Activated naive CD4-positive, alpha-beta T cell treated with anti-CD3 and anti-CD28 coated beads, Interleukin-2, amount 50 U/mL, for 16 hours (primary cell): ENCODE measurements around the gene ACYP2.

Source experiments
- DNase-seq: peaks from one replicate; pipeline ENCODE4 v3.0.0-alpha.2; 2020

The ACYP2 gene

DNA sequence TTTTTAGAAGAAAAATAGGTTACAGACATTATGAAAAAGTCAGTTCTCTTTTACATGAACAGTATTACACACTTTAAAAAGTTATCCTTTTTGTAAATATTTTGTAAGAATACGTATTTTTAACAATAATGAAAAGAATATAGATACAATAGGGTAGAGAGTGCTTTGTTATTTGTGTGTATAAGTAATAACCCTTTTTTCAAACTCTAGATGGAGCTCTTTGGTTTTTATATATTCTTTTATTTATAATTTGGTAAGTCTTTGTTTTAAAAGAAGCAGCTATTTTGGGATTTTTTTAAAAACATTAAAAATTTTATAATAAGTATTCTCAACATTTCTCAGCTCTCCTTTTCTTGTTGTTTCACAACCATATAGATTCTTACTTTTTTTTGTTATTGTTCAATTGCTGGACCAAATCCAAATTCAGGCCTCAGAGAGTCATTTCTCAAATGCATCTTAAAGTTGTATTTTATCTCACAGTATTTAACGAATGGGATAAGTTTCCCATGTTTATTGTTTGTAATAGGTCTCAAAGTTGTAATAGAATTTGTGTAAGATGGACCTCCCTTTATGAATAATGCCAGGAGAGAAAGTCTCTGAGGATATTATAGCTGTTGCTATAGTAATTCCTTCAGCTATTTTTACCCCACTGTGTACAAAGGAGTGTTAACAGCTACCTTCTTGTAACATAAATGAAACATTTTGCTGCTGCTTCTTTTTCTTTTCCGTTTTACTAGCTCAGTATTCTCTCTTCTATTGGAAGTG lies 46.4 kb downstream of the ACYP2 start:
- no peak for DNase-seq

DNA sequence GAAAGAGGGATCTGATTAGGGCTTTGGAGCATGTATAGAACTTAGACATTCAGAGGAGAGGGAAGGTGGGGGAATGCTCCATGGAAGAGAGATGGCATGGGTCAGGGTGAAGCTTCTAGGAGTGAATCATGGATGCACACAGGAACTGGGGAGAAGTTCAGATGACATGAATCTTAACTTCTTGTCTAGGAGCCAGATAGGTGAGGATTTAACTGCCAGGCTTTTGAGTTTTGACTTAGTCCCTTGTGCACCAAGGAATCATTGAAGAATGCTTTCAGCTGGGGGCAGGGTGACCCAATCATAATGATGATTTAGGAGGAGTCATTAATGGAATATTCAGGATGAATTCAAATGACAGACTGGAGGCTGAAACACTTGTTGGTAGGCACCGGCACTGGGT lies 48.7 kb downstream of the ACYP2 start:
- DNase-seq: no peak

DNA sequence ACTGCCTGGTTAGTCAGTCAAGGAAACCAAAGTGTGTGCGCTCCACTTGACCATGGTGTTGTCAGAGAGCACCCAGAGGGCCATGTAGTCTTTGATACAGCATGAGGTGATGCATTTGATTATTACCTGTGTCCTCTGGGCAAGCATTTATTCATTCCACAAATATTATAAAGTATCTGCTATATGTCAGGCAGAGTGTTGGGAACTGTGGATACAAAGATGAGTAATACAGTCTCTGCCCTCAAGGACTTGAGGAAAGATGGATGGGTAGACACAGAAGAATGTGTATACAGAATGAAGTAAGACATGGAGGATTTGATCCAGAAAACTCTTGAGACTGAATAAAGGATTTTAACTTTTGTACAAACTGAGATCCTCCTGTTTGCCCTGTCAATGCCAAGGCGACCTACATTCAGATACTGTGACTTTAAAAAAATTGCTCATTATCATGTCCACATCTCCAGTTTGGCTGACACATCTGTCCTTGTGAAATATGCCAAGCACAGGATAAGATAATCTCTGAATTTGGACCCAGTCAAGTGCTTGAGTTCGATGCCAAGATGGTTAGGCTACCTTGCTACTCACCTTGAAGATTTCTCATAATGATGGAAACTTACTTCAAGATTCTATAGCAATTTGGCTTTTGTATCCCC lies 50.8 kb downstream of the ACYP2 start:
- no peak for DNase-seq

DNA sequence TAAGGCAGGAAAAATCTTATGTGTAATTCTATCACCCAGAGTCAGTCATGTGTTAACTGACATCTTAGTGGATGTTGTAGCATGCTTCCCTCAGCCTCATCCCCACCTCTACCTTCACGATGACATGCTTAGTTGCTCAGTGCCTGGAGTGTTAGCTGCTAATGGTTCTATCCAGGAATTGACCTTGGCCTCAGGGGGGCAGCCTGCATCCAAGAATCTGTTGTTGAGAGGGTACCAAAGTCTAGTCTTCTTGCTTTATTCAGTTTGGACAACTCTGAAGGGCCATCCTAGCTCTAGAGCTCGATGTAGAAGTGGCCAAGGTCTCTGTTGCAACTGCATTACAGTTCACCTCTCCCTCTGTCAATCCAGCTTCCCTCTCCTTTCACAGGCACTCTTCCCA lies 61.2 kb downstream of the ACYP2 start:
- no peak for DNase-seq

DNA sequence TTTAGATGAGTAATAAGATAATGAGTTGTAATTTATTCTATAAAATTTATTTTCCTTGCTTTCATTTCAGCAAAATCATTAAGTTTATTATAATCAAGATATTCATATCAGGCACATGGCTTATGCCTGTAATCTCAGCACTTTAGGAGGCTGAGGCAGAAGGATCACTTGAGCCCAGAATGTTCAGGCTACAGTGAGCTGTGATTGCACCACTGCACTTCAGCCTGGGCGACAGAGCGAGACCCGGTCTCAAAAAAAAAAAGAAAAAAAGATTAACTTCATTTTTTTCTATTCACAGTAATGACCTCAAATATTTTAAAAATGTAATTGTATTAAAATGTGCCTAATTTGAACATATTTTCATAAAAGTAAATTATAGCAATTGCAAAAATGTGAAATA lies 67.9 kb downstream of the ACYP2 start:
- no peak for DNase-seq

DNA sequence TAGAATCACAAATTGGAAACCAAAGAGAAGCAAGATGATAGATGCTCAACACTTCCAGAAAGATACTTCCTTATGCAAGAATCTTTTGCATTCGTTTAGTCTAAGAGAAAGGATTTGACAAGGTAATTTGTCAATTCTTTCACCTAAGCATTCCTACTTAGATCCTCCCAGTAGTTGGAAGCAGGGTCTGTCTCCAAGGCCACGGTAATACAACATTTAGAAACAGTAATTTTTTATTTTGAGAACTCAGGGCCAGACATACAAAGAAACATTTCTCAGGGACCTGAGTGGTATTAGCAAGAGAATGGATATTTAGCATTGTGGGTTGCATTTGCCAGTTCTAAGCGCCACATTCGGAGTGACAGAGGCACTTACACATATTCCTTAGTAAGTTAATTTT lies 68.6 kb downstream of the ACYP2 start:
- no peak for DNase-seq

DNA sequence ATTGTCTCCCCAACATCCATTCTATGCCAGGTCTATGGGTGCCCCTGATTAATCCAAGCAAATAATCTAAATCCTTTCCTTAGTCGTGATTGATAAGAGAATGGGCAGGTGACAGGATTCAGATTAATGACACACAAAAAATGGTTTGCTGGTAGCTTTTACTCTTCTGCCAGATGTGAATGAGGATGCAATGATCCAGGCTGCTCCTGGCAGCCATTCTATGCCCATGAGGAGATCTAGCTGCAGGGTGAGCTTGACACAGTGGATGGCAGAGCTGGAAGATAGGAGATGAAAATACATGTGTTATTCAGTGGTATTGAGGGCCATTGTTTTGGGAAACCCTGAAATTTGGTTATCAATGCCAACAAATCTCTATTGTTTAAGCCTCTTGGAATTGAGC lies 69.7 kb downstream of the ACYP2 start:
- DNase-seq: no peak

DNA sequence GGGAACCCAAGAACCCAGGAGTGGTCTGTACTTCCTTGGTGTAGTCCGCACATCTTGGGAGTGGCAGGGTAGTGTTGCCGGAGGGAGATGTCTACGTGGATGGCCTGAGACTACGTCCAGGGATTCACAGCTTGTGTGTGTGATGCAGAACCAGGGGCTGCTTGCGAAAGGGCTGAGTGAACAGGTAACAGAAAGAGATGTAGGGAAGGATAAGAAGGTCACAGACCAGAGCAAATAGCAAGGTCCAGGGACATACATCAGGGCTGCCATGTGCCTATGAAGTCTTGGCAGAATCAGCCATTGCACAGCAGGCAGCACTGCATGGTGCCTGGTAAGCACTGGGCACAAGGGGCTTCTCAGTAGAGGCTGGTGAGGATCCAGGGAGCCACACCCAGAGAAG lies 71.9 kb downstream of the ACYP2 start:
- DNase-seq: no peak

DNA sequence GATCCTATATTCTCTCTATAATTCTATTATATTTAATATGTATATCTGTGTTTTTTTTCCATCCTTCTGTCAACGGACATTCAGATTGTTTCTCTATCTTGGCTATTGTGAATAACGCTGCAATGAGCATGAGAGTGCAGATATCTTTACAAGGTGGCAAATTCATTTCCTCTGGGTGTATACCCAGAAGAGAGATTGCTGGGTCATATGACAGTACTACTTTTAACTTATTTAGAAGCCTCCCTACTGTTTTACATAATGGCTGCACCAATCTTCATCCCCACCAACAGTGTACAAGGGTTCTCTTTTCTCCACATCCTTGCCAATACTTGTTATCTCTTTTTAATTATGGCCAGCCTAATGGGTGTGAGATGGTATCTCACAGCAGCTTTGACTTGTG lies 74.1 kb downstream of the ACYP2 start:
- no peak for DNase-seq

DNA sequence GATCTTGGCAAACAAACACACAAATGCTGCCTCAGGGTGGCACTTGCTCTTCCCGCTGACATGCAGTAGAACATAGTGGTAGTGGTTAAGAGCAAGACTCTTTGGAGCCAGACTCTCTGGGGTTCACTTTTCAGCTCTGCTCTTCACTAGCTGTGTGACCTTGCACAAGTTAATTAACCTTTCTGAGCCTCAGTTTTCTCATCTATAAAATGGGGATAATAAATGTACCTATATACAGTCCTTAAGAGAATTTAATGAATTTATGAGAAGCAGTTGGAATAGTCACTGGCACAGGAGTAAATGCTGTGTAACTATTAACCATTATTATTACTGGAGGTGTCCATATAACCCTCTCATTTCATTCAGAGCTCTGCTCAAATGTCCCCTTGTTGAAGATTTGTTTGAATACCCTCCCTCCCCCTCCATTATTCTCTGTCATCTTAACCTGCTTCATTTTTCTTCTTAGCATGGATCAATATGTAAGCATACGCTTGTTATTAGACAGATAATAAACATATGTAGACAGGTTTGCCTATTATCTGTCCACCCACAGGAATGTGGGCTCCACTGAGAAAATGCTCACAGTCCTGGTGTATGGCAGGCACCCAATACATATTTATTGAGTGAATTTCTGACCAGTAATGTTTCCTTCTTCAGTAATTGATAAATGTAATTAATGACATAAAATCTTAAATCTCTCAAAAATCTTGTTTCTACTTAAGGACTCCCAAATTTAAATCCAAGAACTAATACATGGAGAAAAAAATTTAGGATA lies 76.1 kb downstream of the ACYP2 start:
- no peak for DNase-seq

DNA sequence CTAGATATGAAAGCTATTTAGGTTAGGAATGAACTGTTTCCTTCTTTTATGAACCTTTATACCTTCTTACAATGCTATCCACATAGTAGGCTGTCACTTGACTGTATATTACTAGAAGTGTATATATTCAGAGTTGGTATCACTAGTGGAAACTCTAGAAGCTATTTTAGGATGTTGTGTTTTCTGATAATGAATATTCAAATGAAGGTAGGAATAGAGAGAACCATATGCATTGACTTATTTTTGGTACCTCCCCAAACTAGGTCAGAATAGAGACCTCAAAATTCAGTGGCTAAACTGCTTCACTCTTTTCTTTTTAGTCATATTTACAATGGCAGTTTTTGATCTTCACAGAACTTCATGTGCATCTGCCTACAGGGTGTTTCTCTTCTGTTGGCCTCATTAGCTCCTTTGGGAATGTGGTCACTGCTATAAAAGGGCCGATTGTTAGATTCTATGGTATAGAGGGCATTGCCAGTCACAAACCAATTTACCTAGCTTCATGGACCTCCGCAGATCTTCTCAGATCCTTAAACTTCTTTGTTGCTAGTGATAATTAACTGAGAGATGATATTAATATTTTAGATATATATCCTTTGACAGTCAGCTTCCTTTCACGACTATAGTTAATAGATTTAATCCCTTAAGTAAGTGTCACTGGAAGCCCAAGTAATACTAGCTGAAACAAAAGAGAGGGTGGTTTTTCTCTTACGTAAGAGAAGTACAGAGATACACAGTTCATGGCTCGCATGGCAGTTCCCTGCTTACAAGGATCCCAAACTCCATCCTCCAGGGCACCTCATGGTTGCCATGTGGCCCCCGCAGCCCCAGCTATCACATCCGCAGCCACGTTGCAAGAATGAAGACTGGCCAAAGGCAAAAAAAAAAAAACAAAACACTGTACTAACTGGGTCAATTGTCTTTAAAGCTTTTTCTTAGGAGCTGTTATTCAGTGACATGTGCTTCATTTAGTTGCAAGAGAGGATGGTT lies 79.6 kb downstream of the ACYP2 start:
- DNase-seq: no peak

DNA sequence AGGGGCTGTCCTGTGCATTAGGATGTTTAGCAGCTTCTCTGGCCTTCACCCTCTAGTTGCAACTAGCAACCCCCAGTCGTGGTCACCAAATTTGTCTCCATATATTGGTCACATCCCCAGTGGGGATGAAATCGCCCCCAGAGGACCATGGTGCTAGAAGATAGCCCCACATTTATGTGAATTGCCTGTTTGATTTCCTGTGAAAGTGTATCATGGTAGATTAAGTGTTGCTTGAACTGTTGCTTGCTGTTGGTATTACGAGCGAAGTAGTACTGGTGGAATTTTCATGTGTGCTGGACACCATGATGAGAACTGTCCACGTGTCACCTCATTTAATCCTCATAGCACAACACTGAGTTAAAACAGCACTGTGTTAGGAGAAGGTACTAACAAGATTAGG lies 81.2 kb downstream of the ACYP2 start:
- DNase-seq: no peak

DNA sequence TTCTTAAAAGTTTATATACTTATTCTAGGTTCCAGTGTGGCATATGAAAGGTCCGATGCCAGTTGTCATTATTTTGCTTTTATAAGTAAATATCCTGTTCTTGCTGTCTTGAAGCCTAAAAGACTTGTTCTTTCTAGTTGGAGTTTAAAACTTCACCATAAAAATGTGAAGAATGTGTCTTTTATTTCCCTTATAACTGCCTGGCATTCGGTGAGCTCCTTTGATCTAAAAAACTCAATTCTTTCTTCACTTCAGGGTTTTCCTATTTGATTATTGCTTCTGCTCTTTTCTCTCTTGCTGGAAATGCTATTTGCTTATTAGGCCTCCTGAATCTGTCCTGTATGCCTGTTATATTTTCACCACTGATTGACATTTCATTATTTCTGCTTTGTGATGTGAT lies 89.1 kb downstream of the ACYP2 start:
- no peak for DNase-seq

DNA sequence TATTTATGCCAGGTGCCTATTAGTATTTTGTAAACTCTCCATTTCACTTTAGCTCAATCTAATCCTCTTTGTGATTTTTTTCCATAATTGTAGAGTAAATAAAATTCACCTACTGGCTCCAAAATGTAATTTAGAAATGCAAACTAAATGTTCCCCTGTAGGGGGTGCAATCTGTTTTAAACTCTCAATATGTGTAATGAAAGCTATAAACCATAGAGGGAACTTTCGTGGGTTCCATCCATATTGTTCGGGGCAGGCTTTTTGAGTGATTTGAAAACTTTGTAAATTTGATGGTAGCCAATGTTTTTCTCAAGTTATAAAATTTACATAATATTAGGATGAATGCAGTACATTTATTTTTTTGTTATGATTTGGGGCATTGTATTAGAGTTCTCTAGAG lies 91.2 kb downstream of the ACYP2 start:
- no peak for DNase-seq

DNA sequence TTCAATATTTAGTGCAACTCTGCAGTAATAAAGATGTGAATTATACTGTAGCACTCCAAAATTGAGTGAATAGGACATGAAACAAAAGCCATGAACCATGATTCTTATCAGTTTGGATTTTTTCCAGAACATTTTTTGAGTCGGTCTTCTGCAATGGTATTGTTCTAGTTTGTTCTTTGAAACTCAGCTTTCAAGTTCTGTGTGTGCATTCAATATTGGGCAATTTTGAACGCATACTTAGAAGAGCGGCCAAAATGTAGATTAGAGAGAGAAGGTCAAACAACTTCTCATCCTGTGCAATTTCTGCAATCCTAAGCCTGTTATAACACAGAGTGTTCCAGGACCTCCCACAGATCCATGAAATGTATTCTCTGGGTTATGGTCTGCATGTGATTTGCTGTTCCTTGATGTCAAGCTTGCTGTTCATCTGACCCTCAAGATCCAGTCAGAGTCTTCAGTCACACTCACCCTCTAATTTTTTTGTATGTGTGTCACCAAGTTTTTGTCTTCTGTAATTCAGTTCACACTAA lies 92.3 kb downstream of the ACYP2 start:
- no peak for DNase-seq

DNA sequence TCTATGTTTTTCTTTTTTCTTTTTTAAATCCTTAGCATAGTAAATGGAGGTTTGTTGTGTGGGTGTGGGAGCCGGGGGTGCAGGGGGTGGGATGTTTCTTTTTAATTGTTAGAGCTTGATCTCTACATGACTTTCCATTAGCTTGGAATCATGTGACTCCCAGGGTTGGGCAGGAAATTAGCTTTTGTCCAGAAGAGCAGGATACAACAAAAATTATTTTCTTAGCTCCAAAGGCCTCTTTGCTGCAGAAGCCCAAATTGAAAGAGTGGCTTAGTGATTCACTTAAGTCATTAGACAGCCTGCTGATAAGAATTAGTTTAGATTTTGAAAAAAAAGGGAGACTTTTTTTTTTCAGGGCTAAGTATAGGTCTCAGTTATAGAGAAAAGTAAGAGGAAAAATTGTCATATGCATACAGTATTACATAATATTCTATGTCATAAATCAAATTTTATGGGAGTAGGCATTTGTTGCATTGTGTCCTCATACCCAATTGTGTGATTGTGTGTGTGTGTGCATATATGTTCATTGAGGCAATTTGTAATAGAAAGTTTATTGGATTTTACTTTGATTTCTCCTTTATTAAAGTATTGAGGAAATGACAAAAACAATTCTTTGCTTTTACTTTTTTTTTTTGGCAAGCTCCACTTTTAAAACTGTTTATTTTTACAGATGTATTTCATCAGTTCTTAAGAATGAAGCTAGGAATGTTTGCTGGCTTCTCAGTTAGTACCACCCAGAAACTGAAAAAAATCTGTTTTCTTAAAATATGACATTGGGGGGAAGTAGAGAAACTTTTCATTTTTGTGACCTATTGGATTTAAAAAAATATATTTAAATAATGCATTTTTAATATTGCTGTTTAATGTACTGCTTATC lies 93.2 kb downstream of the ACYP2 start:
- DNase-seq: no peak

DNA sequence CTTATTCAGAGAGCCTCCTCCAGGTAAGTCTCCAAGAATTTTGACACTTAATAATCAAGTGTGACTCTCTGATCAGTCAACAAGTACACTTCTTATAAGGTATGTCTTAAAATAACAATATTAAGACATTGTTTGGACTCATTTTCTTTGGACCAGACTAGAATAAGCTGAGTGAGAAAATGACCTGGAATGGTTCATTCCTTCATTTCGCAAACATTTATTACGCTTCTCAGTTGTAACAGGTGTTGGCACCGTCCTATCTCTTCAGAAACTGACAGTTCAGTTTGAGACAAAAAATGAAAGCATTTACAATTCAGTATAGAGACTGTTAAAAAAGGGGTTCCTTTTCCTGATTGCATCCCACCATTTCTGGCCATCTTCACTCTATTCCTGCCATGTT lies 94.0 kb downstream of the ACYP2 start:
- no peak for DNase-seq

DNA sequence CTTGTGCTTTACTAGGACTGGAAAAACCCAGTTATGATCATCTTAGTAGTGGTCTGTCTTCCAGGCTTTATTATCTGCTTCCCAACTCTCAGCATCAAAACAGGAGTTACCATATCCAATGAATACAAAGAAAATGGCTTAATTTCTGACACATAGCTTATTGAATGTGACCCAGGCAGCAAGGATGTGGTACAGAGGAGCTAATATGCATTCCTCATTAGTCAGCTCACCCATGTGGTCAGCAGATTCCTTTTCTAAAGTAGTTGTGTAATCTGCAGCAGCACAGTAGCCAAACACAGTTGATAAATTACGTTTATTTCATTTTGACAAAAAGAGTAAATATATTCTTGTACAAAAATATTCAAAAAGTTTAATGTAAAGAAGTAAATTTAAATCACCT lies 97.0 kb downstream of the ACYP2 start:
- no peak for DNase-seq

DNA sequence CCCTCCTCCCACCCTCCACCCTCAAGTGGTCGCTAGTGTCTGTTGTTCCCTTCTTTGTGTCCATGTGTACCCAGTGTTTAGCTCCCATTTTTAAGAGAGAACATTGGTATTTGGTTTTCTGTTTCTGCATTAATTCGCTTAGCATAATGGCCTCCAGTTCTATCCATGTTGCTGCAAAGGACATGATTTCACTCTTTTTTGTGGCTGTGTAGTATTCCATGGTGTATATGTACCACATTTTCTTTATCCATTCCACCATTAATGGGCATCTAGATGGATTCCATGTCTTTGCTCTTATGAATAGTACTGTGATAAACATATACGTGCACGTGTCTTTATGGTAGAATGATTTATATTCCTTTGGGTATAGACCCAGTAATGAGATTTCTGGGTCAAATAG lies 97.7 kb downstream of the ACYP2 start:
- DNase-seq: no peak

DNA sequence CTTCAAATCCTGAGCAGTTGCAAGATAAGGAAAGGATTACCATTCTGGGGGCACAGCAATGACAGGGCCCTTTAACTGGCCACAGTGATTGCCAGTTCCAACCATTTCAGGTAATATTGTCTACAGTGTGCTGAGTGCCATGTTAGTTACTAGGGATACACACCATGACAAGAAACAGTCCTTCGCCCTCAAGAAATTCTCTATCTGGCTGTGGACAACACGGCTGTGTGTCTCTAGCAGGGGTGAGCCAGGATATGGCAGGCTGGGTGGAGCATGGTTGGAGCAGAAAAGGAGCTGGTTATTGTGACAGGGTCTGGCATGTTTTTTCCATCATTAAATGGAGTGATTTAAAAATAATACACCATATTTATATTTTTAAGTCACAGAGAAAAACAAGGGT lies 109.6 kb downstream of the ACYP2 start:
- no peak for DNase-seq

DNA sequence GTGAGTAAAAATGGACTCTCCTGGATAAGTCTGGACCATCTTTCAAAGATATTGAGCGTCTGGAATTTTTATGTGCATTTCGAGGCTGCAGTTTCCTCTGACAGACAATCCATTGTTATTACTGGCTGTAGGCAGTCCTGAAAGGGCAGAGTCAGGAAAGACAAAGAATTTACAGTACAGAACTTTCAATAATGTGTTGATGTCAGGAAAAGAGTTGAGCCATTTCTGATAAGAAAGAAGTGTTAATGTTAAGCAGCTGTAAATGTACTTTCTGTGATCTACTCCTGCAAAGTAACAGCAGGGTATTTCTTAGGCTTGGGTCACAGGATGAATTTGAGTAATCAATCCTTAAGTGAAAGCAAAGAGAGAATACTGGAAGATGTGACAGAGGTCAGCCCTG lies 110.8 kb downstream of the ACYP2 start:
- no peak for DNase-seq

DNA sequence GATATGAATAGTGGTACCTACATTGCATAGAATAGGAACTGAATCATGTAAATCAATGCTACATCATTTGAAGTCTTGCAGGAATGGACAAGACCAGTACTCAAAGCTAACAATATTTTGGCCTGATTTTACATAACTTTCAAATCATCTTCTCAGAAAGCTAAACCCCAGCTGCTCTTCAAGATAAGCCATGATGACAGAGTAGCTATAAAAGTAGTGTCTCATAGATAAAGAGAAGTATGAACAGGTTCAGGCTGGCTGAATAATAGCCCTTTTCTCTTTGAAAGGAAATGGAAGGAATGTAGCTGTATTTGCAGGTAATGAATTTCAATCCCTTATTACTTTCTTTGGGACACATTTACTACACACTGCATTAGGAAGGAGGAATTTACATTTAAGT lies 112.4 kb downstream of the ACYP2 start:
- no peak for DNase-seq
